SU-DHL-6 (cell line): ENCODE results near the gene CCDC138.

Experiments
- CTCF ChIP-seq: fragments of 200-600 bp; sonication (generic); IDR thresholded peaks from one replicate; pipeline ENCODE4 v1.5.1; 2017; ENCODE audit warnings: antibody characterized with exemption, mild to moderate bottlenecking, low read length, moderate library complexity; ENCODE audit not compliant: insufficient read depth, poor library complexity, severe bottlenecking
- EZH2phosphoT487 ChIP-seq: fragments of 200-600 bp; sonication (generic), shearing (Covaris generic); conservative IDR thresholded peaks from 2 replicates; pipeline ENCODE4 v1.6.1; 2018; ENCODE audit warnings: mild to moderate bottlenecking, antibody characterized with exemption, low read length, moderate library complexity, mixed read lengths

- TF ChIP-seq CTCF (no peak), EZH2phosphoT487 (no peak)
These were observed 60.4 kb downstream of the CCDC138 start for GRCh38 chr2:108847000-108847399.
